DOHH2 (cell line): ENCODE data around the gene FAM210A.

Experiments
- EZH2phosphoT487 ChIP-seq: fragments of 200-600 bp; sonication (generic); IDR thresholded peaks from 2 replicates; pipeline ENCODE4 v1.6.1; 2017; ENCODE audit warnings: borderline replicate concordance, mild to moderate bottlenecking, antibody characterized with exemption, low read length, moderate library complexity, mixed read lengths
- TF ChIP-seq, protein P1 (sequence below): fragments of 200-600 bp; sonication (generic); IDR thresholded peaks from one replicate; pipeline ENCODE4 v1.5.1; 2014; ENCODE audit warnings: antibody characterized with exemption, mild to moderate bottlenecking, low read depth, low read length; ENCODE audit not compliant: poor library complexity, severe bottlenecking

DNA sequence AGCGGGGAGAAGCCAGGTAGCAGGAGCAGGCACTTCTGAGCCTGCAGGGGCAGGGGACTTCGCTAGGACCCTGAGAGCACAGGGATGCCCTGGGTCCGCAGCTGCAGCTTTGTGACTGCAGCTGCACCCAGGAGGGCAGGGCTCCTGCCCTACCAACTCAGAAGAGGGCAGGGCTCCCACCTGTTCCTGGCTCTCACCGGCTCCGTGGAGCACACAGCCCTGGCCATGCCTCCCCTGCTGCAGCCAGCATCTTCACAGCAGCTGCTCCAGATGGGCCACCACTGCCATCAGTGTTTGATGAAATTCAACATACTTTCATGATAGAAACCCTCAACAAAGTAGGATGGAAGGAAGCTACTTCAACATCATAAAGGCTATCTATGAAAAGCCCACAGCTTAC, 92.7 kb downstream of the FAM210A start:
- TF ChIP-seq, protein P1, sequence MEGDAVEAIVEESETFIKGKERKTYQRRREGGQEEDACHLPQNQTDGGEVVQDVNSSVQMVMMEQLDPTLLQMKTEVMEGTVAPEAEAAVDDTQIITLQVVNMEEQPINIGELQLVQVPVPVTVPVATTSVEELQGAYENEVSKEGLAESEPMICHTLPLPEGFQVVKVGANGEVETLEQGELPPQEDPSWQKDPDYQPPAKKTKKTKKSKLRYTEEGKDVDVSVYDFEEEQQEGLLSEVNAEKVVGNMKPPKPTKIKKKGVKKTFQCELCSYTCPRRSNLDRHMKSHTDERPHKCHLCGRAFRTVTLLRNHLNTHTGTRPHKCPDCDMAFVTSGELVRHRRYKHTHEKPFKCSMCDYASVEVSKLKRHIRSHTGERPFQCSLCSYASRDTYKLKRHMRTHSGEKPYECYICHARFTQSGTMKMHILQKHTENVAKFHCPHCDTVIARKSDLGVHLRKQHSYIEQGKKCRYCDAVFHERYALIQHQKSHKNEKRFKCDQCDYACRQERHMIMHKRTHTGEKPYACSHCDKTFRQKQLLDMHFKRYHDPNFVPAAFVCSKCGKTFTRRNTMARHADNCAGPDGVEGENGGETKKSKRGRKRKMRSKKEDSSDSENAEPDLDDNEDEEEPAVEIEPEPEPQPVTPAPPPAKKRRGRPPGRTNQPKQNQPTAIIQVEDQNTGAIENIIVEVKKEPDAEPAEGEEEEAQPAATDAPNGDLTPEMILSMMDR = no peak
- TF ChIP-seq EZH2phosphoT487 = no peak
